SU-DHL-6 (cell line): Measurements from ENCODE around the gene PNPLA7.

Experiments used
- EZH2phosphoT487 ChIP-seq: fragments of 200-600 bp; sonication (generic), shearing (Covaris generic); conservative IDR thresholded peaks from 2 replicates; pipeline ENCODE4 v1.6.1; 2018; ENCODE audit warnings: mild to moderate bottlenecking, antibody characterized with exemption, low read length, moderate library complexity, mixed read lengths
- TF ChIP-seq, protein P1 (sequence below): fragments of 200-600 bp; sonication (generic); IDR thresholded peaks from one replicate; pipeline ENCODE4 v1.5.1; 2017; ENCODE audit warnings: antibody characterized with exemption, mild to moderate bottlenecking, low read length, moderate library complexity; ENCODE audit not compliant: insufficient read depth, poor library complexity, severe bottlenecking

DNA sequence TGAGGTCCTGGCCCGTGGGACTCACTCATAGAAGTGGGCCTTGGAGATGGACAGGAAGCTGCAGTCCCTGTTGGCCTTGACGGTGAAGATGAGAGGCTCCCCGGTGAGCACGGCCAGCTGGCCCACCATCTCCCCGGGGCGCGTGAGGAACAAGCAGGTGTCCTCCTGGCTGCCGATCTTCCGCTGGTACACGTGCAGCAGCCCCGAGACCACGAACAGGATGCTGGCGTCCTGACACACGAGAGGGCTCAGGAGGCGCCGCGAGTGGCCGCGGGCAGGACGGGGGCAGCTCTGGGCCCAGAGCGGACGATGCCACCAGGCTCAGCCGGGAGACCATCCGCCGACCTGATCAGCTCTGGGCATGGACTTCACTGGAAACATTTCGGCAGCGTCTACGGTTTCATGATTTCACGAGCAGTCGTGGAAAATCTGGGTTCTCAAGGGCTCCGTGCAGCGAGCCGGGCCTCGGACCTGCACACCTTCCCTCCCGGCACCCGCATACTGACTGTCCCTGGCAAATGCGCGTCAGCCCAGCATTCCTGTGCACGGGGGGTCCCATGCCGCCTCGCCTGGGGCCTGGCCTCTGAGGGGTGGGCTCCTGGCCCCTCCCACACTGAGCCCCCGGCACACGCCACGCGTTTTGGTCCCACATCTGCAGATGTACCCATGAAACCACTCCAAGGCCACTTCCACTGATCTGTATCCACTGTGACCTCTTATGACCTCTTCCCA is 49.4 kb downstream of the PNPLA7 start:
- TF ChIP-seq, protein P1, sequence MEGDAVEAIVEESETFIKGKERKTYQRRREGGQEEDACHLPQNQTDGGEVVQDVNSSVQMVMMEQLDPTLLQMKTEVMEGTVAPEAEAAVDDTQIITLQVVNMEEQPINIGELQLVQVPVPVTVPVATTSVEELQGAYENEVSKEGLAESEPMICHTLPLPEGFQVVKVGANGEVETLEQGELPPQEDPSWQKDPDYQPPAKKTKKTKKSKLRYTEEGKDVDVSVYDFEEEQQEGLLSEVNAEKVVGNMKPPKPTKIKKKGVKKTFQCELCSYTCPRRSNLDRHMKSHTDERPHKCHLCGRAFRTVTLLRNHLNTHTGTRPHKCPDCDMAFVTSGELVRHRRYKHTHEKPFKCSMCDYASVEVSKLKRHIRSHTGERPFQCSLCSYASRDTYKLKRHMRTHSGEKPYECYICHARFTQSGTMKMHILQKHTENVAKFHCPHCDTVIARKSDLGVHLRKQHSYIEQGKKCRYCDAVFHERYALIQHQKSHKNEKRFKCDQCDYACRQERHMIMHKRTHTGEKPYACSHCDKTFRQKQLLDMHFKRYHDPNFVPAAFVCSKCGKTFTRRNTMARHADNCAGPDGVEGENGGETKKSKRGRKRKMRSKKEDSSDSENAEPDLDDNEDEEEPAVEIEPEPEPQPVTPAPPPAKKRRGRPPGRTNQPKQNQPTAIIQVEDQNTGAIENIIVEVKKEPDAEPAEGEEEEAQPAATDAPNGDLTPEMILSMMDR, result no peak
- no peak for TF ChIP-seq EZH2phosphoT487
